Testis (tissue), 3 donors: ENCODE results near the gene ATP7B. TPM values are rescaled to one million over a fixed set of nuclear protein-coding genes. Genes with fewer than 3 reads are reported as not detected.

Experiments
- DNase-seq: peaks from one replicate; pipeline ENCODE4 v3.0.0-alpha.2; 2019
- H3K27ac ChIP-seq, 2 donors: fragments of 200-600 bp; sonication (generic); one replicate each; pipeline ENCODE4 v1.5.1; 2019
- H3K27me3 ChIP-seq: fragments of 200-600 bp; sonication (generic); one replicate; pipeline ENCODE4 v1.5.1; 2019
- H3K36me3 ChIP-seq: fragments of 200-600 bp; sonication (generic); one replicate; pipeline ENCODE4 v1.5.1; 2017; ENCODE audit warnings: low read depth; ENCODE audit errors: missing control alignments
- H3K4me1 ChIP-seq: fragments of 200-600 bp; sonication (generic); one replicate; pipeline ENCODE4 v1.5.1; 2019
- H3K4me3 ChIP-seq, 2 donors: fragments of 200-600 bp; sonication (generic); one replicate each; pipeline ENCODE4 v1.5.1; 2017 to 2019
- H3K9me3 ChIP-seq: fragments of 200-600 bp; sonication (generic); one replicate; pipeline ENCODE4 v1.5.1; 2017
- POLR2A ChIP-seq: fragments of 450-650 bp; IDR thresholded peaks from one replicate; pipeline ENCODE4 v1.6.1; 2017; ENCODE audit warnings: antibody characterized with exemption, mild to moderate bottlenecking, moderate library complexity
- WGBS, 2 donors: methylation state at CpG; one replicate each; pipeline ENCODE4 v1.1.5; 2018; 5-methylcytosine and 5-hydroxymethylcytosine counted together
- intact Hi-C: fragments of 100-400 bp; cut with DNase I; formaldehyde crosslinking; loops from one replicate; pipeline ENCODE4 v1.15.1; 2023; ENCODE audit warnings: low total_unique reads
- polyA plus RNA-seq: library from polyadenylated mRNA; stranded (reverse); fragments of 350-450 nt; fragmentation: Illumina TruSeq; extraction: RNeasy Lipid Tissue Mini Kit (QIAGEN cat#74804); gene quantifications from one replicate; pipeline ENCODE4 v1.2.3, GENCODE V29; 2014; ENCODE audit warnings: low read depth, low replicate concordance; ENCODE audit not compliant: insufficient read depth
- total RNA-seq, 2 donors: library from RNA; depleted of rRNA; stranded (reverse); fragments of >200 nt; gene quantifications; one replicate each; pipeline ENCODE4 v1.2.3, GENCODE V29; 2016
- TF ChIP-seq, protein P1 (sequence below), 3 experiments: fragments of 450-650 bp in 2 of 3; fragments of 200-600 bp in 1 of 3; sonication (generic) in 1 of 3; IDR thresholded peaks; one replicate each; pipeline ENCODE4 v1.5.1; 2016 to 2019; ENCODE audit warnings: antibody characterized with exemption in 3 of 3, mild to moderate bottlenecking in 2 of 3, moderate library complexity in 1 of 3

The ATP7B gene
- total and polyA plus RNA-seq, 3 donors from 2014 or later = 18.7 to 47.9 (median 41.3) TPM

DNA sequence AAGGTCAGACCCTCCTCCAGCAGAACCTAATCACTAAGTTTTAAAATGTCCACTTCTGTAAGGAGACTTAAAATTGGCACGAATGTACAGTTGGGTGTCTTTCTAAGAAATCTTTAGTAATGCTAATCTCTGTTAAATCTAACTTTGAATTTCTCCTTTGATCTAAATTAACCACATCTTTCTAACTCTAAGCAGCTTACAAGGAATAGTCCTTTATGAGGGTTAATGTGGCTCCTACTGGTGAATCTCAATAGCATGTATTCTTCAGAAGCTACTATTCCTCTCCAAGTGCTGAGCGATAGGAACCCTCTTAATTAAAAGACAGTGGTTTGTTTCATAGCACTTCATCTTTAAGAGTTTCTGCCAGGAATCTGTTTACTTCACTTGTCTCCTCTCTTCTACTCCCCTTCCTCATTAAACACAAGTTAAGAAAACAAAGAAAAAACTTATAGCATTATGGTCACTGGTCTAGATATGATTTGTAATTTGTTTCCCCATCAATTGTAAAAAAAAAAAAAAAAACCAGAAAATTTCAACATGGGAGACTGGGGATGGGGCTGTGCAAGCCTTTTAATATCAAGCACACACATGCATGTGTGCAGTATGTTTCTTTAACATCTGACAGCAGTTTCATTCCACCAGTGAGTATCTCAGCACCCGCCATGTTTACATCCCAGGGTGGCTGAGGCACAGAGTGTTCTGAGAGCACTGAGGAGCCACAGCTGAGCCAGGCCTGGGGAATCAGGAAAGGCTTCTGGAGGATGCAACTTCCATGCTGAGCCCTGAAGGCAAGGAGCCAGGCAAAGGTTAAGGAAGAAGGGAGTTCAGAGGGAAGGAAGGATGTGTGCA, 57.7 kb downstream of the ATP7B start:
- no peak for TF ChIP-seq POLR2A
- TF ChIP-seq, protein P1, sequence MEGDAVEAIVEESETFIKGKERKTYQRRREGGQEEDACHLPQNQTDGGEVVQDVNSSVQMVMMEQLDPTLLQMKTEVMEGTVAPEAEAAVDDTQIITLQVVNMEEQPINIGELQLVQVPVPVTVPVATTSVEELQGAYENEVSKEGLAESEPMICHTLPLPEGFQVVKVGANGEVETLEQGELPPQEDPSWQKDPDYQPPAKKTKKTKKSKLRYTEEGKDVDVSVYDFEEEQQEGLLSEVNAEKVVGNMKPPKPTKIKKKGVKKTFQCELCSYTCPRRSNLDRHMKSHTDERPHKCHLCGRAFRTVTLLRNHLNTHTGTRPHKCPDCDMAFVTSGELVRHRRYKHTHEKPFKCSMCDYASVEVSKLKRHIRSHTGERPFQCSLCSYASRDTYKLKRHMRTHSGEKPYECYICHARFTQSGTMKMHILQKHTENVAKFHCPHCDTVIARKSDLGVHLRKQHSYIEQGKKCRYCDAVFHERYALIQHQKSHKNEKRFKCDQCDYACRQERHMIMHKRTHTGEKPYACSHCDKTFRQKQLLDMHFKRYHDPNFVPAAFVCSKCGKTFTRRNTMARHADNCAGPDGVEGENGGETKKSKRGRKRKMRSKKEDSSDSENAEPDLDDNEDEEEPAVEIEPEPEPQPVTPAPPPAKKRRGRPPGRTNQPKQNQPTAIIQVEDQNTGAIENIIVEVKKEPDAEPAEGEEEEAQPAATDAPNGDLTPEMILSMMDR (IDR thresholded peaks at IDR 0.05) = no peak
- Histone ChIP-seq H3K27ac (no peak overlapping the region), H3K4me1 (no peaks in the 10 kb centered on the region), H3K36me3 (no peaks in the 10 kb centered on the region), H3K9me3 (no peaks in the 10 kb centered on the region), H3K4me3 (no peak overlapping the region), H3K27me3 (no peaks in the 10 kb centered on the region)
- WGBS, 2 donors = 90% methylated on average over 3 of the region's 3 CpGs
- DNase-seq = no peak
- intact Hi-C loops = no loop called here

DNA sequence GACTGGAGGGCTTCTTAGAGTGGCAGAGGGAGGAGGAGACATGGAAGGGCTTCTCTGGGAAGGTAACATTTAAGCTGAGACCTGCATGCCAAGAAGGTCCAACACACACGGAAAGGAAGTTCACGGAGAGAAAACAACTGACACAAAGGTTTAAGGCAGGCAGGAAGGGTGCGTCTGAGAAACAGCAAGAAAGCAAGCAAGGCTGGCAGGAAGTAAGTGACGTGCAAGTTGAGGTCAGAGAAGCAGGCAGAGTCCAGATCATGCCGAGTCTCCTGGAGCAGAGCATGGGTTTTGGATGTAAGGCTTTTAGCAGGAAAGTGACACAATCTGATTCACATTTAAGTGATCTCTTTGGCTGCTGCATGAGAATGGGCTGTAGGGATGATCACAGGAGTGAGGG, 60.5 kb downstream of the ATP7B start:
- H3K27me3 ChIP-seq = no peaks in the 10 kb centered on the region
- 84 to 90% methylated on average over 5 of the region's 5 CpGs for WGBS, 2 donors
- no peak overlapping the region for H3K4me3 ChIP-seq
- H3K36me3 ChIP-seq = no peaks in the 10 kb centered on the region
- no peaks in the 10 kb centered on the region for H3K4me1 ChIP-seq
- no peaks in the 10 kb centered on the region for H3K9me3 ChIP-seq
- no peak overlapping the region for H3K27ac ChIP-seq
- DNase-seq = no peak
- TF ChIP-seq POLR2A = no peak
- TF ChIP-seq, protein P1 (IDR thresholded peaks at IDR 0.05) = no peak
- intact Hi-C loops = no loop called here

DNA sequence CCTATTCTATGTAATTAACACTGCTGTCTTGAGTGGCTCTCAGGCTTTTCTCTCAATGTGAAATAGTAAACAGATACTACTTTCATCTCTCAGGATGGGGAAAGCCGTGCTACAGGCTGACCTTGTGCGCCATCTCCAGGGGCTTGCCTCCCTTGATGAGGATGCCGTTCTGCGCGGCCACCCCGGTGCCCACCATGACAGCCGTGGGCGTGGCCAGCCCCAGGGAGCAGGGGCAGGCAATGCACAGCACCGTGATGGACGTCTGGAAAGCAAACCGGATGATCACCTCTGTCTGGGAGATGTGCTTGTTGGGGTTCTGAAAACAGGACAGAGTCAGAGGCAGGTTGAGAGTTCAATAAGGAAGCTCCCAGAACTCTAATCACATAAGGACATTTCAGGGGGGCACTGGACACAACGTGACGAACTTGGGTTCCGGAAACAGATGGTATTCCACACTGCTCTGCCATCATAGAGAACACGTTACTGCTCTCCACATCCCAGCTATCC, 65.0 kb downstream of the ATP7B start:
- no peak for TF ChIP-seq POLR2A
- TF ChIP-seq, protein P1 (IDR thresholded peaks at IDR 0.05) = no peak
- Histone ChIP-seq H3K36me3 (no peaks in the 10 kb centered on the region), H3K4me3 (no peak overlapping the region), H3K27me3 (no peaks in the 10 kb centered on the region), H3K9me3 (no peaks in the 10 kb centered on the region), H3K27ac (no peak overlapping the region), H3K4me1 (no peaks in the 10 kb centered on the region)
- WGBS, 2 donors = 95% methylated on average over 12 to 15 of the region's 15 CpGs
- no peak for DNase-seq
- intact Hi-C loops = no loop called here

DNA sequence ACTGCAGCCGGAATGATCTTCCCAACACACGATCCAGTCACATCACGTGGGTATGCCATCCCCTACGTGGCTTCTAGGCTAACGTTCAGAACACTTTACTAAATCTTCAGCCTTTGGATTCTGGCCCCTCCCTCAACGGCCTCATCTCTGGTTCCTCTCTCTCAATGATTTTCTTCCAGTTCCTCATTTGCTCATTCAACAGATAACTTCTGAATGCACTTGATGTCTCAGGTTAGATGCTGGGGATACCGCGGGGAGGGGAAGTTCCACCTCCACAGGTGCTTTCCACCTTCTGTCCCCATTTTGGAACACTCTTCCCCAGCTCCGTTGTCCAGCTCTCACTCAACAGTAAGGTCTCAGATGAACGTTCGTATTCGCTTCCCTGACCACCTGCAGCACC, 66.1 kb downstream of the ATP7B start:
- H3K4me3 ChIP-seq = no peak overlapping the region
- 91 to 92% methylated on average over 12 of the region's 12 CpGs for WGBS, 2 donors
- no peaks in the 10 kb centered on the region for H3K4me1 ChIP-seq
- no peak for DNase-seq
- TF ChIP-seq, protein P1 (IDR thresholded peaks at IDR 0.05) = no peak
- no peak for TF ChIP-seq POLR2A
- H3K9me3 ChIP-seq = no peaks in the 10 kb centered on the region
- intact Hi-C loops = no loop called here
- H3K27ac ChIP-seq = no peak overlapping the region
- no peaks in the 10 kb centered on the region for H3K27me3 ChIP-seq
- H3K36me3 ChIP-seq = no peaks in the 10 kb centered on the region
